HCT116 (cell line): ENCODE results near the gene TRPM3.
A peak's percentile ranks its signal among the peaks of the same experiment; 100 is the strongest.

ENCODE experiments used
- ATF3 ChIP-seq: IDR thresholded peaks from 2 replicates; pipeline ENCODE4 v1.6.1; 2012
- CTCF ChIP-seq, 3 experiments: fragments of 200-600 bp in 1 of 3; sonication (generic) in 1 of 3; IDR thresholded peaks in 2 of 3; conservative IDR thresholded peaks in 1 of 3; 2 replicates each; pipeline ENCODE4 v1.5.1; 2012 to 2017; ENCODE audit warnings: low read depth in 2 of 3, low read length in 2 of 3, antibody characterized with exemption in 1 of 3, borderline replicate concordance in 1 of 3, control low read depth in 1 of 3, mild to moderate bottlenecking in 1 of 3, mixed read lengths in 1 of 3, mixed run types in 1 of 3, moderate library complexity in 1 of 3; ENCODE audit not compliant: insufficient read depth in 1 of 3
- ELF1 ChIP-seq: IDR thresholded peaks from 2 replicates; pipeline ENCODE4 v1.6.1; 2012; ENCODE audit warnings: low read depth, borderline replicate concordance
- EZH2 ChIP-seq: fragments of 200-600 bp; sonication (generic); IDR thresholded peaks from 2 replicates; pipeline ENCODE4 v1.6.1; 2017; ENCODE audit warnings: antibody characterized with exemption, mixed run types
- EZH2phosphoT487 ChIP-seq: fragments of 200-600 bp; IDR thresholded peaks from 2 replicates; pipeline ENCODE4 v1.6.1; 2018; ENCODE audit warnings: antibody characterized with exemption, borderline replicate concordance
- JUND ChIP-seq: IDR thresholded peaks from 2 replicates; pipeline ENCODE4 v1.6.1; 2012
- POLR2A ChIP-seq: IDR thresholded peaks from 2 replicates; pipeline ENCODE4 v1.7.0; 2011; ENCODE audit warnings: borderline replicate concordance; ENCODE audit not compliant: insufficient read depth, insufficient read length; ENCODE audit errors: extremely low read depth
- POLR2AphosphoS5 ChIP-seq: IDR thresholded peaks from 2 replicates; pipeline ENCODE4 v1.6.1; 2011; ENCODE audit warnings: mild to moderate bottlenecking, low read depth, low read length, moderate library complexity
- RAD21 ChIP-seq: IDR thresholded peaks from 2 replicates; pipeline ENCODE4 v1.6.1; 2012; ENCODE audit warnings: low read depth, mild to moderate bottlenecking
- REST ChIP-seq: IDR thresholded peaks from 2 replicates; pipeline ENCODE4 v1.6.1; 2012; ENCODE audit warnings: low read depth
- SRF ChIP-seq: IDR thresholded peaks from 2 replicates; pipeline ENCODE4 v1.6.1; 2012; ENCODE audit warnings: low read depth
- YY1 ChIP-seq: IDR thresholded peaks from 2 replicates; pipeline ENCODE4 v1.6.1; 2011; ENCODE audit warnings: low read length, low read depth, moderate library complexity, mild to moderate bottlenecking; ENCODE audit not compliant: insufficient replicate concordance; ENCODE audit errors: extremely low read depth
- ZNF274 ChIP-seq: fragments of 200-500 bp; sonication (Bioruptor generic); IDR thresholded peaks from 2 replicates; pipeline ENCODE4 v1.6.1; 2014; ENCODE audit warnings: mild to moderate bottlenecking, low read depth, low read length, inconsistent platforms

- peak; percentile 55 to 74 (median 68) for TF ChIP-seq CTCF (IDR thresholded peaks at IDR 0.05 in 2 of 3, conservative IDR thresholded peaks at IDR 0.05 in 1 of 3; ENCODE audit: borderline replicate concordance in 1 of 3, insufficient read depth in 1 of 3, low read depth in 2 of 3, low read length in 2 of 3)
- no peak for TF ChIP-seq POLR2A
- TF ChIP-seq SRF, result no peak
- TF ChIP-seq POLR2AphosphoS5, result no peak
- TF ChIP-seq ZNF274, result no peak
- no peak for TF ChIP-seq EZH2phosphoT487
- TF ChIP-seq EZH2, result no peak
- TF ChIP-seq ELF1, result no peak
- no peak for TF ChIP-seq JUND
- TF ChIP-seq REST, result no peak
- no peak for TF ChIP-seq ATF3
- TF ChIP-seq RAD21, result peak; percentile 80
- no peak for TF ChIP-seq YY1
These were observed 481.3 kb downstream of the TRPM3 start for GRCh38 chr9:70639853-70640814.
